ENCODE data around the gene NUDT14.

Gene NUDT14

GRCh38 chr14:105196265-105196960 is 15.3 kb upstream of the NUDT14 start:
- no peak for DNase-seq

GRCh38 chr14:105195522-105196264 is 14.6 kb upstream of the NUDT14 start:
- DNase-seq: no peak

GRCh38 chr14:105195051-105195450 is 13.9 kb upstream of the NUDT14 start:
- DNase-seq: no peak

GRCh38 chr14:105193916-105194782 is 13.0 kb upstream of the NUDT14 start:
- no peak for DNase-seq

- no peak for DNase-seq
Measured at GRCh38 chr14:105192866-105193731, 12.0 kb upstream of the NUDT14 start.

GRCh38 chr14:105187935-105188524 is 6.9 kb upstream of the NUDT14 start:
- no peak for DNase-seq

- no peak for DNase-seq
Measured at GRCh38 chr14:105187116-105187515, 6.0 kb upstream of the NUDT14 start.

GRCh38 chr14:105185973-105186372 is 4.9 kb upstream of the NUDT14 start:
- no peak for DNase-seq

- DNase-seq: no peak
Measured at GRCh38 chr14:105185001-105185400, 3.9 kb upstream of the NUDT14 start.

- no peak for DNase-seq
Measured at GRCh38 chr14:105184461-105184860, 3.3 kb upstream of the NUDT14 start.

GRCh38 chr14:105182296-105183020 is 1.3 kb upstream of the NUDT14 start:
- no peak for DNase-seq

- DNase-seq: no peak
Measured at GRCh38 chr14:105181549-105182295, 610 bp upstream of the NUDT14 start.

GRCh38 chr14:105179191-105179590 is 1.9 kb downstream of the NUDT14 start:
- DNase-seq: no peak

- no peak for DNase-seq
Measured at GRCh38 chr14:105178868-105179140, 2.3 kb downstream of the NUDT14 start.

GRCh38 chr14:105178069-105178867 is 2.8 kb downstream of the NUDT14 start:
- DNase-seq: no peak

GRCh38 chr14:105177082-105177481 is 4.0 kb downstream of the NUDT14 start:
- no peak for DNase-seq

GRCh38 chr14:105176513-105176912 is 4.6 kb downstream of the NUDT14 start:
- DNase-seq: no peak

- no peak for DNase-seq
Measured at GRCh38 chr14:105173901-105174894, 6.9 kb downstream of the NUDT14 start.

- no peak for DNase-seq
Measured at GRCh38 chr14:105173145-105173544, 8.0 kb downstream of the NUDT14 start.
